GM12801 (cell line): ENCODE data around the gene WLS.

ENCODE experiments used
- TF ChIP-seq, protein P1 (sequence below): IDR thresholded peaks from one replicate; pipeline ENCODE4 v1.5.1; 2011; ENCODE audit warnings: control low read depth; ENCODE audit not compliant: insufficient read length; ENCODE audit errors: extremely low read depth

WLS gene

DNA sequence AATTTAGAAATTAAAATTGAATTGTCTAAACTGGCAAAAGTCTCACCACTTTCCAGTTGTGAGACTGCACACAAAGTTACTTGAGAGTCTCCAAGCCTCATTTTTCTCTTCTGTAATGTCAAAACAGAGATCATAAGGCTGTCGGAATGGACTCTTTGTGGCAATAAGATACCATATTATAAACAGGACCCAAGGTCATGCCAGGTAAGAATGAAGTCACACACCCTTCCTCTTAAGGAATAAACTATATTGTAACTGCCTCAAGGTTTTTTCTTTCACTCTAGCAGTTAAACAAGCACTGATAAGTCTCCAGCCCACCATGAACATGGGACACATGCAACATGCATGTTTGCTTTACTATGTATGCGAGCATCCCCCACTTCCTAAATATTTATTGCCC lies 131.8 kb downstream of the WLS start:
- TF ChIP-seq, protein P1, sequence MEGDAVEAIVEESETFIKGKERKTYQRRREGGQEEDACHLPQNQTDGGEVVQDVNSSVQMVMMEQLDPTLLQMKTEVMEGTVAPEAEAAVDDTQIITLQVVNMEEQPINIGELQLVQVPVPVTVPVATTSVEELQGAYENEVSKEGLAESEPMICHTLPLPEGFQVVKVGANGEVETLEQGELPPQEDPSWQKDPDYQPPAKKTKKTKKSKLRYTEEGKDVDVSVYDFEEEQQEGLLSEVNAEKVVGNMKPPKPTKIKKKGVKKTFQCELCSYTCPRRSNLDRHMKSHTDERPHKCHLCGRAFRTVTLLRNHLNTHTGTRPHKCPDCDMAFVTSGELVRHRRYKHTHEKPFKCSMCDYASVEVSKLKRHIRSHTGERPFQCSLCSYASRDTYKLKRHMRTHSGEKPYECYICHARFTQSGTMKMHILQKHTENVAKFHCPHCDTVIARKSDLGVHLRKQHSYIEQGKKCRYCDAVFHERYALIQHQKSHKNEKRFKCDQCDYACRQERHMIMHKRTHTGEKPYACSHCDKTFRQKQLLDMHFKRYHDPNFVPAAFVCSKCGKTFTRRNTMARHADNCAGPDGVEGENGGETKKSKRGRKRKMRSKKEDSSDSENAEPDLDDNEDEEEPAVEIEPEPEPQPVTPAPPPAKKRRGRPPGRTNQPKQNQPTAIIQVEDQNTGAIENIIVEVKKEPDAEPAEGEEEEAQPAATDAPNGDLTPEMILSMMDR = no peak

DNA sequence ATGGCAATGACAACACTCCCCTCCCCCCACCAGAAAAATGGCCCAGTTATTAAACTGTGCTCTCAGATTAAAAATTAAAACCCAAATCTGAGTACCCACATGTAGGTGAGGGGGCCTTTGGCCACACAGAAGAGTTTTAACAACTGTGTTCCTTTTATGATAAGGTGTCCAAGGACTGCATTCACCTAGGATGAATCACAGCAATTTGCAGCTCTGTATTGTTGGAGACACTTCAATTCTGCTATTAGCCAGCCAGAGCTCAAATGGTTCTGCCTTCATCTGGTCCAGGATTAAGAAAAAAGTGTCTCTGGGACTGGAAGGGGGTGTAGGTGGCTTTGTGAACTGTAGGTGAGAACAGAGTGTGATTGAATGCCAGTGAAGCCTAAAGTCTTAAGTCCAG lies 138.6 kb downstream of the WLS start:
- TF ChIP-seq, protein P1 = no peak

DNA sequence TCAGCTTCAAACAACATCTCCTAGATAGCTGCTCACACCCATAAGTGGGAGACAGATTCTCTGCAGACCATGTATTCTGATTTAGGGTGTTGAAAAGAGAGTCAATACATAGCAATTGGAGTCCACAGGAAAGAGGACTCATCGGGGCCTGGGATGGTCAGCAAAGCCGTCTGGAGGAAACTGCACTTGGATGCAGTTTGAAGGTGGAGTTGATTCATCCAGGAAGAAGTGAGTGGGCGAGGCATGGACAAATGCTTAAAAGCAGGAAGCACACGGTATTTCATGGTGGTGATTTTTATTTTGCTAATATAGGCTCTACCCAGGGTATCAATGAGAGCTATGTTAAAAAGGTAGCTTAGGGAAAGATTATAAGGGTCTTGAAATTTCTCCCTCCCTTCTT lies 145.1 kb downstream of the WLS start:
- TF ChIP-seq, protein P1 = no peak

DNA sequence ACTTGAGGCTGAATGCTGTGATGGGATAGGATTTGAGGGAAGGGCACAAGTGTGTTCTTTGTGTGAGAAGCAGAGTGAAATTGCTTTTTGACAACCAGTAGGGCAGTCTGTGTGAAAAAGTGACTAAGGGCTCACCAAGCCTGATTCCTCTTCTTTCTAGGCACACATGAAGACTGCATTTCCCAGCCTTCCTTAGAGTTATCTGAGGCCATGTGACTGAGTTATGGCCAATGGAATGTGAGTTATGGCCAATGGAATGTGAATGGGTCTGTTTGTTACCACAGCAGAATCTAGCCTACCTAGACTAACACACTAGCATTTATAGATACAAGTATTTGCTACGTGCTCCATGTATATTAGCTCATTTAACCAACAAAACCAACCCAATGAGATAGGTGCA lies 146.6 kb downstream of the WLS start:
- TF ChIP-seq, protein P1 = no peak

DNA sequence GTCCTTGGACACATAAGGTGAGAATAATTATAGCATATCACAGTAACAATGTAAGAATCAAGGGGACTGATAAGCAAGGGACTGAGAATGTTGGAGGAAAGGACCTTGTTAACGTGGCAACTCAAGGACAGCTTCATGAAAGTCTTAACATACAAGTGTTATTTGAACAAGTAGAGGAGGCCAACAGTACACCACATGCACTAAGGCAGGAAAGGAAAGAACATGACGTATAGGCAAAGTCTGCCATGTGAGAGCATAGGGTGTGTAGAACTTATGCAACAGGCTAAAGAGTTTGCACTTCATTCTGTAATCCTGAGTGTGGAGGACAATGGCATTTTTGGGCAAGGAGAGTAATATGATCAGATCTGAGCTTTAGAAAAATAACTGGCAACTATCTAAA lies 148.6 kb downstream of the WLS start:
- TF ChIP-seq, protein P1 = no peak

DNA sequence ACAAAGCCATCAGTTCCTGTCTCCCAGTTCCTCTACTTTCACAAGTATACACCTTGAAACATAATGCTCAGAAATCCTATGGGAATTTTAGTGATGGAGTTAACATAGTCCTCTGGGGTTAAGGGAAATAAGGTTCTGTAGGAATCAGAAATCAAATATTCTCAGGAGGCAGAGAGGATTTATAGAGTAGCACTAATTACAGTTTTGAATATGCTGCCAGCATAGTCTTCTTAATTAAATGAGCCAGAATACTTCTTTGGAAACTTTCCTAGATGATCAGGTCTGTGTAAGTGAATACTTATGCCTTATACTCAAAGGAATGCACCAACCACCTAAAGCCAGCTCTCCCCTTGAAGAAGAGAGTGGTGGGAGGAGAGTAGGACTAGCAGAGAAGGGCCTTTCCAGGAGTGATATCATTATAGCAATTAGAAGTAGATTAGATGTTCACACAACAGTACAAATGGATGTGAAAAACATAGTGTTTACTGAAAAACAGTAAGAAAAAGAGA lies 150.5 kb downstream of the WLS start:
- TF ChIP-seq, protein P1 = no peak

DNA sequence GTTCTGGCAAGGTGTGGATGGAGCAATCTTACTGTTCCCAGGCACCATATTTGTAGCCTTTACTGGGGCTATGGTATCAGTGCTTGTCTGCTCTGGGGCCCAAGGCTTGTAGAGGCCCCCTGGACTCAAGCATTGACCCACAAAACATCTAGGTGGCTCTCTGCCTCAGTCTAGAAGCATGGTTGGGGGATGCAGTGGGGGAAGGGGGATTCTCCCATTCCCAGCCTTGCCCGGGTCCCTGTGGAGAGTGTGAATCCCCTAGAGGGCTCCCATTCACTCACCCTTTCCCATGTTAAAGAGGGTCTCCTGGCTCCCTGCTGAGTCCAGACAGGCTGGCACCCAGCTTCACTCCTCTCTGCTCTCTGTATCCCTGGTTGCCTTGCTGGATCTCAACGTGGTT lies 153.7 kb downstream of the WLS start:
- TF ChIP-seq, protein P1 = no peak
